ENCODE data around the gene RIMOC1. TPM values are rescaled to one million over a fixed set of nuclear protein-coding genes. Genes with fewer than 3 reads are reported as not detected.

The RIMOC1 gene
- polyA plus RNA-seq, 1 donor (not counting 4 experiments of a cell fraction or from before 2014, with no cell fraction given): 23.7 TPM

DNA sequence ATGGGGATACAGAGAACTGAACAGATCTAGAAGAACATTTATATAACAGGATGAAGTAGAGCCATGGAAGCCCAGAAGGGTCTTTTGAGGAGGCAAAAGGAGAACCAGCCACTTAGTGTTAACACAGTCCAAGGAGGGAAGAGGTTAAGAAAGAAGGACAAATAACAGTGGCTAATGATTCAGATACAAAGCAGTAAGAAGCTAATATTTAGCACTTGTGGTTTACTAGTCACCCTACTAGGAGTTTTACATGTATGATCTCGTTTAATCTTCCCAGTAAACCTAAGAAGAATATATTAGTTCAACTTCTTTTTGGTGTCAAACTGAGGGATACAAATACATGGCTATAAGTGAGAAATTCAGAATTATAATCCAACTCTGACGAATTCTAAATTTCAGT is 28.6 kb downstream of the RIMOC1 start:
- dilution Hi-C loops (cut with MboI; ENCODE audit: extremely low pct_ligation_motif_present, low sequenced_read_pairs): no loop called here
- peak; percentile 44 for FAIRE-seq

DNA sequence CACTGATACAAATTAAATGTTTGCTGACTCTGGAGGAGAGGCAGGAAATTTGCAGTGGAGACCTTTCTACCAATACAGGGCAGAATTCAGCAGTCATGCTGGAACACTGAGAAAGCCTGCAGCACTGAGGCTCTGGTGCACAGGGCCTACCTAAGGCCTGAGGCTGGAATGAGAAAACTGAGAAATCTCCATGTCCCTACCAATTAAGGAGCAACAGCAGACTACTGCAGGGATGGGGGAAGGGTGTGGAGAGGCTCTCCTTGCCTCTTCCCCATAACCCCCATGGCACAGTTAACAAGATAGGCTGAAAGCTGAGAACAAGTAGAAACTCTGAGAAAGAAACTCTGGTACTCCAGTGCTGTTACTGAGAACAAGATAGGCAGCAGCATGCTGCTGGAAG is 31.4 kb downstream of the RIMOC1 start:
- Histone ChIP-seq H4K20me1 (ENCODE audit: control insufficient read depth, extremely low read depth, insufficient read depth, low read length) (no peaks in the 10 kb centered on the region), H3K9ac (ENCODE audit: control insufficient read depth, extremely low read depth, insufficient read depth, low read length) (no peak overlapping the region), H3K9me1 (ENCODE audit: control insufficient read depth, extremely low read depth, insufficient read depth, low read length) (no peaks in the 10 kb centered on the region), H3K4me1 (ENCODE audit: control insufficient read depth, extremely low read depth, insufficient read depth, low read length) (peaks cover 4% of the 10 kb centered on the region), H3K79me2 (ENCODE audit: control insufficient read depth, insufficient read depth, low read length) (no peaks in the 10 kb centered on the region), H3K27ac (ENCODE audit: control insufficient read depth, insufficient read depth, low read length) (no peak overlapping the region), H2AFZ (ENCODE audit: control insufficient read depth, low read length) (no peak overlapping the region), H3K9me3 (ENCODE audit: control insufficient read depth, low read depth, low read length) (no peaks in the 10 kb centered on the region), H3K36me3 (ENCODE audit: control insufficient read depth in 2 of 2, extremely low read depth in 1 of 2, insufficient read depth in 2 of 2, low read length in 2 of 2) (peaks cover 0 to 2% of the 10 kb centered on the region in 2 experiments), H3K4me2 (ENCODE audit: control insufficient read depth, extremely low read depth, insufficient read depth, low read depth, low read length) (no peak overlapping the region), H3K27me3 (ENCODE audit: control insufficient read depth, extremely low read depth, insufficient read depth, low read length) (no peaks in the 10 kb centered on the region), H3K4me3 (ENCODE audit: control insufficient read depth in 2 of 3, extremely low read depth in 1 of 3, insufficient read depth in 2 of 3, low read depth in 1 of 3, low read length in 3 of 3) (no peak overlapping the region)
- TF ChIP-seq EZH2 (IDR thresholded peaks at IDR 0.05; ENCODE audit: low read length): no peak
- TF ChIP-seq, protein P1, sequence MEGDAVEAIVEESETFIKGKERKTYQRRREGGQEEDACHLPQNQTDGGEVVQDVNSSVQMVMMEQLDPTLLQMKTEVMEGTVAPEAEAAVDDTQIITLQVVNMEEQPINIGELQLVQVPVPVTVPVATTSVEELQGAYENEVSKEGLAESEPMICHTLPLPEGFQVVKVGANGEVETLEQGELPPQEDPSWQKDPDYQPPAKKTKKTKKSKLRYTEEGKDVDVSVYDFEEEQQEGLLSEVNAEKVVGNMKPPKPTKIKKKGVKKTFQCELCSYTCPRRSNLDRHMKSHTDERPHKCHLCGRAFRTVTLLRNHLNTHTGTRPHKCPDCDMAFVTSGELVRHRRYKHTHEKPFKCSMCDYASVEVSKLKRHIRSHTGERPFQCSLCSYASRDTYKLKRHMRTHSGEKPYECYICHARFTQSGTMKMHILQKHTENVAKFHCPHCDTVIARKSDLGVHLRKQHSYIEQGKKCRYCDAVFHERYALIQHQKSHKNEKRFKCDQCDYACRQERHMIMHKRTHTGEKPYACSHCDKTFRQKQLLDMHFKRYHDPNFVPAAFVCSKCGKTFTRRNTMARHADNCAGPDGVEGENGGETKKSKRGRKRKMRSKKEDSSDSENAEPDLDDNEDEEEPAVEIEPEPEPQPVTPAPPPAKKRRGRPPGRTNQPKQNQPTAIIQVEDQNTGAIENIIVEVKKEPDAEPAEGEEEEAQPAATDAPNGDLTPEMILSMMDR (optimal IDR thresholded peaks at IDR 0.05 in 1 of 3, IDR thresholded peaks at IDR 0.05 in 1 of 3, conservative IDR thresholded peaks at IDR 0.05 in 1 of 3; ENCODE audit: extremely low read depth in 1 of 3, insufficient read depth in 2 of 3, low read length in 3 of 3): no peak
- dilution Hi-C loops (cut with MboI; ENCODE audit: extremely low pct_ligation_motif_present, low sequenced_read_pairs): no loop called here
- DNase-seq (ENCODE audit: low read depth, low spot score) (no peak), FAIRE-seq (no peak)

More for the DNA sequence above, 28.6 kb downstream of the RIMOC1 start:
- no peak overlapping the region for H3K4me3 ChIP-seq (ENCODE audit: control insufficient read depth in 2 of 3, extremely low read depth in 1 of 3, insufficient read depth in 2 of 3, low read depth in 1 of 3, low read length in 3 of 3)
- no peak for TF ChIP-seq EZH2 (IDR thresholded peaks at IDR 0.05; ENCODE audit: low read length)
- TF ChIP-seq, protein P1 (optimal IDR thresholded peaks at IDR 0.05 in 1 of 3, IDR thresholded peaks at IDR 0.05 in 1 of 3, conservative IDR thresholded peaks at IDR 0.05 in 1 of 3; ENCODE audit: extremely low read depth in 1 of 3, insufficient read depth in 2 of 3, low read length in 3 of 3): no peak
- no peak overlapping the region for H2AFZ ChIP-seq (ENCODE audit: control insufficient read depth, low read length)
- H3K27me3 ChIP-seq (ENCODE audit: control insufficient read depth, extremely low read depth, insufficient read depth, low read length): no peaks in the 10 kb centered on the region
- H3K79me2 ChIP-seq (ENCODE audit: control insufficient read depth, insufficient read depth, low read length): no peaks in the 10 kb centered on the region
- H4K20me1 ChIP-seq (ENCODE audit: control insufficient read depth, extremely low read depth, insufficient read depth, low read length): no peaks in the 10 kb centered on the region
- H3K27ac ChIP-seq (ENCODE audit: control insufficient read depth, insufficient read depth, low read length): no peak overlapping the region
- H3K9ac ChIP-seq (ENCODE audit: control insufficient read depth, extremely low read depth, insufficient read depth, low read length): no peak overlapping the region
- no peaks in the 10 kb centered on the region for H3K9me3 ChIP-seq (ENCODE audit: control insufficient read depth, low read depth, low read length)
- H3K36me3 ChIP-seq (ENCODE audit: control insufficient read depth in 2 of 2, extremely low read depth in 1 of 2, insufficient read depth in 2 of 2, low read length in 2 of 2): peaks cover 0 to 2% of the 10 kb centered on the region in 2 experiments
- no peak overlapping the region for H3K4me2 ChIP-seq (ENCODE audit: control insufficient read depth, extremely low read depth, insufficient read depth, low read depth, low read length)
- no peak for DNase-seq (ENCODE audit: low read depth, low spot score)
- H3K9me1 ChIP-seq (ENCODE audit: control insufficient read depth, extremely low read depth, insufficient read depth, low read length): no peaks in the 10 kb centered on the region
- peaks cover 4% of the 10 kb centered on the region for H3K4me1 ChIP-seq (ENCODE audit: control insufficient read depth, extremely low read depth, insufficient read depth, low read length)

All from keratinocyte (primary cell).